Retinal pigment epithelial cell (primary cell): Measurements from ENCODE around the gene PPT1.

ENCODE experiments used
- DNase-seq: peaks from one replicate; pipeline ENCODE4 v3.0.0-alpha.2; 2010; ENCODE audit warnings: low read depth
- H3K4me3 ChIP-seq: 2 replicates; pipeline ENCODE4 v1.5.1; 2011; ENCODE audit warnings: mild to moderate bottlenecking, low read length, control low read depth, moderate library complexity
- TF ChIP-seq, protein P1 (sequence below): conservative IDR thresholded peaks from 2 replicates; pipeline ENCODE4 v1.5.1; 2011; ENCODE audit warnings: low read depth, low read length, control low read depth, inconsistent platforms

PPT1 gene

DNA sequence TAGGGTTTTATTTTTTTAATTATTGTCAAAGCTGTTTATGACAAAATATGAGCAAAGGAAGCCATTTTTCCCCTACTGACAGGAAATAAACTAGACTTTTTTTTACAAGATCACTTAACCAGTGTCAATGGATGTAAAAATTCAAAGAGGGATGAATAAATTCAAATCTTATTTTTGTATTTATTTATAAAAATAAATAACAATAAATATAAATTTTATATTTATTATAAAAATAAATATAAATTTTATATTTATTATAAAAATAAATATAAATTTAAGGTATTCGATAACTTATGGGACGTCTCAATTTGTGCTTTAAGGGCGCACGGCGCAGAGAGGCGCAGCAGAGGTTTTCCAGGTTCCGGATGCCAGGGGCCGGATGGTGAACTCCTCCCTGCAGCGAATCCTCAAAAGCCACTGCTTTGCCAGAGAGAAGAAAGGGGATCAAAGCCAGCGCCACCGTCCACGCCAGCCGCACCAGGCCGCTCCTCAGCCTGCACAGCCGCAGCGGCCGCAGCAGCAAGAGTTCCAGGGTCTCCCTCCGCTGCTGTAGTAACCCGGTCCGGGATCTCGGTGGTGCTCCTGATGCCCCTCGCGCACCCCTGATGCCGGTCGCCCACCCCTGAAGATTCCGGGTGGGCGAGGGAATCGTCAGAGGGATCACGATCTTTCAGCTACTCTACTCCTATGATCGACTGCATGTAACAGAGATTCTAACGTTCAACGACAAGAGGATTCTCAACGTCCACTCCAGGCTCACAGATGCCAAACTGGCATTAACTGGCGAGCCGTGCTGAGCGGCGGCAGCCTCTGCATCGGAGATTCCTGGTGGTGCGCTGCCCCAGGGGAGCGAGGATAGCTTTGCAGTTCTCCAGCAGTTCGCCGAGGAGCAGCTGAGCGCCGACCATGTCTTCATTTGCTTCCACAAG is 35.6 kb upstream of the PPT1 start:
- TF ChIP-seq, protein P1, sequence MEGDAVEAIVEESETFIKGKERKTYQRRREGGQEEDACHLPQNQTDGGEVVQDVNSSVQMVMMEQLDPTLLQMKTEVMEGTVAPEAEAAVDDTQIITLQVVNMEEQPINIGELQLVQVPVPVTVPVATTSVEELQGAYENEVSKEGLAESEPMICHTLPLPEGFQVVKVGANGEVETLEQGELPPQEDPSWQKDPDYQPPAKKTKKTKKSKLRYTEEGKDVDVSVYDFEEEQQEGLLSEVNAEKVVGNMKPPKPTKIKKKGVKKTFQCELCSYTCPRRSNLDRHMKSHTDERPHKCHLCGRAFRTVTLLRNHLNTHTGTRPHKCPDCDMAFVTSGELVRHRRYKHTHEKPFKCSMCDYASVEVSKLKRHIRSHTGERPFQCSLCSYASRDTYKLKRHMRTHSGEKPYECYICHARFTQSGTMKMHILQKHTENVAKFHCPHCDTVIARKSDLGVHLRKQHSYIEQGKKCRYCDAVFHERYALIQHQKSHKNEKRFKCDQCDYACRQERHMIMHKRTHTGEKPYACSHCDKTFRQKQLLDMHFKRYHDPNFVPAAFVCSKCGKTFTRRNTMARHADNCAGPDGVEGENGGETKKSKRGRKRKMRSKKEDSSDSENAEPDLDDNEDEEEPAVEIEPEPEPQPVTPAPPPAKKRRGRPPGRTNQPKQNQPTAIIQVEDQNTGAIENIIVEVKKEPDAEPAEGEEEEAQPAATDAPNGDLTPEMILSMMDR = no peak
- DNase-seq = no peak
- peak overlapping the region; percentile 44 for H3K4me3 ChIP-seq

DNA sequence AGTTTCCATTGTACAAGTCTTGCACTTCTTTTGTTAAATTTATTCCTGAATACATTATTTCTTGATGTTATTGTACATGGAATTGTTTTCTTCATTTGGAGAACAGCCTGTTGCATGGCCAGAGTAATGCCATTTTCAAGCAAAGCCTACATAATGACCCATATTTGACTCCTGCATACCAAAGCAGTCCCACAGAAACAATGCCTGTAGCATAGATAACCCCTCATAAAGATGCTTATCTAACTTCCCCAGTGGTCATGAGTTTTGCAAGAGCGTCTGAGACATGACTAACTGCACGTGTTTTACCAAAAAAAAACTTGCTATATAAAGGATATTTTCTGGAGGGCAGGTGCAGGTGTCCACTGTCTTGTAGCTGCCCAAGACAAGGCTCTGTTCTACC is 33.8 kb upstream of the PPT1 start:
- no peak overlapping the region for H3K4me3 ChIP-seq
- no peak for DNase-seq
- TF ChIP-seq, protein P1 = no peak

DNA sequence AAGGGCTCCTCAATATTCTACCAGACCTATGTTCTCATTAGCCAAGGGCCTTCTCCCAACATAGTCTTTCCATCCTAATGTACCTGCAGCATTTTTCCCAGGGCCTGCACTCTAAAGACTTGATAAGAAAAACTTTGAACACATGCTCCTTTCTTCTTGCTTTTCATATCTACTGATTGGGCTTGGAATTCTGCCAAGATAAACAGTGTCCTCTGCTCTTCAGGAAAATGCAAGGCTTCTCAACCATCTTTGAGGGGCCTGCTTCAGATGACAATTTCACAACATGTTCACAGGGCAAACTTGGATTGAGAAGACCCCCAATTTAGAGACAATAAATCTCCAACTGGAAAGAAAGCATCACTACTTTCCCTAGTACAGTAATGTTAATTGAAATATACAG is 25.8 kb upstream of the PPT1 start:
- TF ChIP-seq, protein P1 = no peak
- no peak for DNase-seq
- H3K4me3 ChIP-seq = no peak overlapping the region

DNA sequence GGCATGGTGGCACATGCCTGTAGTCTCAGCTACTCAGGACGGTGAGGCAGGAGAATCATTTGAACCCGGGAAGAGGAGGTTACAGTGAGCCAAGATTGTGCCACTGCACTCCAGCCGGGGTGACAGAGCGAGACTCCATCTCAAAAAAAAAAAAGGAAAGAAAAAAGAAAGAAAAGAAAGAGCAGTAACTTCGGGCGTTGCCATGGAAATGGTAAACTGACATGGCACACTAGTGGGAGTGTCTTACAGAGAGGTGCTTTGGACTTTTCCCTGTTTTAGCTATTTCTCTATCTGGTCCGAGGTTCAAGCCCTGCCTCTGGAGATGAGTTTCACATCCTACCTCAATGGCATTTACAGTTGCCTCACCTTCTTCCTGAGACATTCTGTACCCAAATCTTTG is 23.1 kb upstream of the PPT1 start:
- DNase-seq = no peak
- TF ChIP-seq, protein P1 = no peak
- no peak overlapping the region for H3K4me3 ChIP-seq

DNA sequence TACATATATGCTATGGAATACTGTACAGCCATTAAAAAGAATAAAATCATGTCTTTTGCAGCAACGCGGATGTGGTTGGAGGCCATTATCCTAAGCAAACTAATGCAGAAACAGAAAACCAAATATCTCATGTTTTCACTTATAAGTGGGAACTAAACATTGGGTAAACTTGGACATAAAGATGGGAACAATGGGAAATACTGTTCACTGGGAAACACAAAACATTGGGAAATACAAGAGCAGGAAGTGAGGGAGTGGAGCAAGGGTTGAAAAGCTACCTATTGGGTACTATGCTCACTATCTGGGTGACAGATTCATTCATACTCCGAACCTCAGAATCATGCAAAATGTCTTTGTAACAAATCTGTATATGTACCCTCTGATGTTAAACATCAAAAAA is 17.3 kb upstream of the PPT1 start:
- DNase-seq = no peak
- TF ChIP-seq, protein P1 = no peak
- H3K4me3 ChIP-seq = no peak overlapping the region

DNA sequence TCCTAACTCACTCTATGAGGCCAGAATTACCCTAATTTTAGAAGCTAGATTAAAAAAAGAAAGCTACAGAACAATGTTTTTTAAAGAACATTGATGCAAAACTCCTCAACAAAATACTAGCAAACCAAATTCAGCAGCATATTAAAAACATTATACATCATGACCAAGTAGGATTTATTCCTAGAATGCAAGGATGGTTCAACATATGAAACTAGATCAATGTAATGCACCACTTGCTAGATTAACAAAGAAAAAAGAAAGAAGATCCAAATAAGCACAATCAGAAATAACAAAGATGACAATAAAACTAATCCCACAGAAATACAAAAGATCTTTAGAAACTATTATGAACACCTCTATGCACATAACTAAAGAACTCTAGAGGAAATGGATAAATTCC is 13.3 kb upstream of the PPT1 start:
- TF ChIP-seq, protein P1 = no peak
- no peak overlapping the region for H3K4me3 ChIP-seq
- no peak for DNase-seq
